GM18517 (cell line): ENCODE results near the gene TOR4A.

Experiments used
- ATAC-seq: cut with Tn5 transposase; IDR thresholded peaks from one replicate; pipeline ENCODE4 v1.9.1; 2021; ENCODE audit warnings: mild to moderate bottlenecking, moderate library complexity; ENCODE audit not compliant: unreplicated experiment

The TOR4A gene

DNA sequence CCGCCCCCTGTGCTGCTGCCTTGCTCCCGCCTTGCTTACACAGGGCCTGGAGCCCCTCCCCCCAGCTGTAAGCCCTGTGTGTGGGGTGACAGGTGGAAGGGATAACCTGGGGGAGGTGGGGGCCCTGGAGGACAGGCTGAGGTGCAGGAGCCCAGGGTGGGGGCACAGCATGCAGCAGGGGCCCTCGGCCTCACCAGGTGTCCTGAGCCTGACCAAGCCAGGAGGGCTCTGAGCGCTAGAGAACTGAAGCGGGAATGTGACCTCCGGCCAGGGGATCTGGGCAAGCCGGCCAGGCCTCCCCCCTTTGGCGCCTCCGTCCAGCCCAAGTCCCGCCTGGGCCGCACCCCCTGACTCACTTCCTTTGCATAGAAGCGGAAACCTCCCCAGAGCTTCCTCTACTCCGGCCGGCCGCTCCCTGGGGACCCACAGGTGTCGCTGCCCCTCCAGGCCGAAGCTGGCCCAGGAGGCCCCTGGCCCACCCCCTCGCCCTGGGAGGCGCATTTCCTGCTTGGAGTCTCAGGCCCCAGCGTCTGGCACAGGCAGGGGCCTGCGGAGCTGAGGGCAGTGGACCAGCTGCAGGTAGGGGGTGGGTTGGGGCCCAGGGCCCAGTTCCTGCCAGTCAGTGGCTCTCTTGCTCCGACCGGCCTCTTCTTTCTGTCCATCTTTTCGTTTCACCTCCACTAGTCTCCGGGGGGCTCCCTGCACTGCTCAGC lies at the start of gene TOR4A:
TOR4A (plus strand) TSS at position 398 of the 713 bp plus-strand sequence. CDS start 964 bp downstream, outside the sequence.
- ATAC-seq = peak; percentile 73

DNA sequence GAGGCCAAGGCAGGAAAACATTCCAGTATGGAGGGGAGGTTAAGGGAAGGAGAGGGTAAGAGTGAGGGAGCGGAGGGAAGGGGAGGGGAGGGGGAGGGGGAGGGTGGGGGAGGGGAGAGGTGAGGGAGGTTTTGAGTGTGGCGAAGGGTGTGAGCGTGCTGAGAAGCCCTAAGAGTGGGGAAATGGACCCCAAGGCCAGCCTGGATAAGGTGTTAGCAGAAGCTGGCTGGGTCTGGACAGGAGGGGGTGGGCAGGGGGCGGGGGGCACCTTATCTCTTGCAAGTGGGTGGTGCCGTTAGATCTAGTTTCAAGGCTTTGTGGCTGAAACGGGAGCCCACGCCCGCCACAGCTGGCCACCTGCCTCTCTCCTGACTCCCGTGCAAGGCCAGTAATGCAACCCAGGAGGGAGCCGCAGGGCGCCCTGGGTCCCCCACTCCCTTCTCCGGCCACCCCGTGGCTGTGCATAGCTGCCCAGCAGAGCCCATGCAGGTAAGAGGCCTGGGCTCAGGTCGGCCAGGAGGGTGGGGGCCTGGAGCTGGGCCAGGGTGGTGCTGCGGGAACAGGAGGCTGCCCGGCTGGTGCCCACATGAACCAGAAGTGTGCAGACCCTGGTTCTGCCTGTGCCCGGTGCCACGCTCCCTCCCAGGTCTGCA lies 49.5 kb upstream of the TOR4A start:
- ATAC-seq = no peak

DNA sequence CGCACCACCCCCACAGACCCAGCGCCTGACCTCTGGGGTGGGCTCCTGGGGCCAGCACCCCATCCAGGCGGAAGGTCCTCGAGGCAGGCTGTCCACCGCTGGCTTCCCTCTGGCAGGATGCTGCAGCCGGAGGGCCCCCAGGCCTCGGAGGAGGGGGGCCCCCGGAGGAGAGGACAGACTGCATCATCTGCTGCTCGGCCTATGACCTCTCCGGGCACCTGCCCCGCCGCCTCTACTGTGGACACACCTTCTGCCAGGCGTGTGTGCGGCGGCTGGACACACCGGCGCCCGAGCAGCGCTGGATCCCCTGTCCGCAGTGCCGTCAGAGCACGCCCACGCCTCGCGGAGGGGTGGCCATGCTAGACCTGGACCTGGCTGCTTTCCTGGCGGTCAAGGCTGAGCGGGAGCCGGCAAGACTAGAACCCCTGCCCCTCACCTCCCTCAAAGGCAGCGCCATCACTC lies 49.0 kb upstream of the TOR4A start:
- no peak for ATAC-seq

DNA sequence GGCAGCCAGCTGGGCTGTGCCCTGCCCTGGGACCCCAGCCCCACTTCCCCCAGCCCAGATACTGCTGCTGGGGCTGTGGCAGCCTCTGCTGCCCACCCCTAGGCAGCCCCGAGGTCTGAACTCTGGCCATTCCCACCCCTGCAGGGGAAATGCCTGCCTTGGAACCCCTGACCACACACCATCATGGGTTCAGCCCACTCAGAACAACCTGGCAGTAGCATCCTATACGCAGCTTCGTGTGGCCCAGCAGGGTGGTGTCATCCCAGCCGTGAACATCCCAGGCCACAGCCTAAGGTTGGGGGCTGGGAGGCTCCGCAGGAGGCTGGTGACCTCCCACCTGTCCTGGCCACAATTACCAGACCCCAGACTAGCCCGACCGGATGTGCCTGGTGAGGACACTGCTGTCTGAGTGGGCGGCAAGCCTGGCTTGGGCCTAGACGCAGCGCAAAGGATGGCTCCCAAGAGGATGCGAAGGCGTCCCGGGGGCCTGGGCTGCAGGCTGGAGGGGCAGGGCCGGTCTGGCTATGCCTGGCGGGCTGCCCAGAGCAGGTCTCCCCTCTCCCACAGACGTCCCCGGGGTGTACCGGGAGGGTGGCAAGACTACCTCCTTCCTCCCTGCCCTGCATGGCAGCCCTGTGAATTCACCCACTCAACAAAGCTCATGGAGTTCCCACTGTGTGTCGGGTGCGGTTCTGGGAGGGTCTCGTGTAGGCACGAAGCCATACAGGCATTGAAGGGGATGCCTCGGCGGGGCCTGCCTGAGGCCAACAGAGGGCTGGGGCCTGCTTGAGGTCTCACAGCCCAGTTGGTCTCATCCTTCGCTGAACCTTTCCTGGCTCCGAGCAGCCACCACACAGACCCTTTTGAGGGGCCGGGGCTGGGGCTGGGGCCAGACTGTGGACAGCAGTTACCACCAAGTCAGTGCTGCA lies 48.3 kb upstream of the TOR4A start:
- ATAC-seq = no peak

DNA sequence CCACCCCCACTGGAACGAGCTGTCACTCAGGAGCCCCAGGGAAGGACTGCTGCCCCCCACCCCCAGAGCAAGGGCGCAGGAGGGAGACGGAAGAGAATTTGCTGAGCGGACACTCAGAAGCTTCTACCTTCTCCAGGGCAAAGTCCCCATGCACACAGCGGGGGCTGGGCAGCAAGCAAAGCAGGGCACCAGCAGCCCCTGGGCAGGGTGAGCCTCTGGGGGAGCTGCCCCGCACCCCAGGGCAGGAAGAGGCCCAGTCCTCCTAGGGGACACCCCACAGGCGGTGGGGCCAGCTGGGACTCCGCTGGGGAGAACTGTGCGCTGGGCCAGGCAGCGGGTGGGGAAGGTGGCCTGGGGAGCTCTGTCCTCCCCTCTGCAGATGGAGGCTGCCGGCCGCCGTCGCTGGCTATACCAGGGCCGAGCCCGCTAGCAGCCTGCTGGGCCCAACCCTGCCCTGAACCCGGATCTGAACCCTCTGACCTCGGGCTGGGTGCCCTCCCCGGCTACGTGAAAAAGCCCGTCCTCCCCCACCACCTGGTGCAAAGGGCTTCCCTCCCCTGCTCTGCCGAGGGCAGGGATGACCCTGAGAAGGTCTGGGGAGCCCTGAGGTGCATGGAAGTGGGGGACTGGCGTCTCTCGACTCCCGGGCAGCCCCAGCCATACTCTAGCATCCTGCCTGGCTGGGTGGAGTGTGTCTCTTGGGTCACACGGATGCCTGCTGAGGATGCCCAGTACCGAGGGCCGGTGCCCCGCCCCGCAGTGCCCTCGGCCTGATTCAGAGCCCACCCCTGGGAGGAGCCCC lies 47.4 kb upstream of the TOR4A start:
- ATAC-seq = no peak

DNA sequence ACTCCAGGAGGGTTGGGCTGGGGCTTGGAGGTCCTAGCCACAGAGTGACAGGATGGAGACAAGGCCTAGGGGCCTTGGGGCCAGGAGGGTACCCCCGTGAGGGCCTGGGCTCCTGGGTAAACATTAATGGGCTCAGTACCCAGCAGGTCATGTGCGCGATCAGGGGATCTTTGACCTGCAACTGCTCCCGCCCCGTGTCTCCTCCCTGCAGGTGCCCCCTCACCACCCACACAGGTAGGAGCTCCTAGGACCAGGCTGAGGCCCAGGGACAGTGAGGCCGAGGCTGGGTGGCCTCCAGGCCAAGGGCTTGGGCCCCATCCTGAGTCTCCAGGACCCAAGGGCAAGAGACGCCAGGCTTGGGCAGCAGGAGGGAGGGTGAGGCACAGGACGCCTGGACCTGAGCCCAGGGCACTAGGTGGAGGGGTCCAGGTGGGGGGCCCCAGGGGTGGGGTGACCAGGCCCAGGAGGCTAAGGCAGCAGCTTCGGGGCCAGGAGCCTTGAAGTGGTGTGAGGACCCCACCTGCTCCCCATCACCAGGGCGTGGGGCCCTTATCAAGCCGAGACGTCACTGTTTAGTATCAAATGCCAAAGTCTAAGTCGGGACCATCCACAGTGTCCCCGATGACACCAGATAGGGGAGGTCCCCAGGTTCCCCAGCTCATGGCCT lies 46.7 kb upstream of the TOR4A start, which contains the start of gene SLC34A3:
SLC34A3 (plus strand) TSS at position 197 of the 667 bp plus-strand sequence. CDS start 802 bp downstream, outside the sequence.
- no peak for ATAC-seq

DNA sequence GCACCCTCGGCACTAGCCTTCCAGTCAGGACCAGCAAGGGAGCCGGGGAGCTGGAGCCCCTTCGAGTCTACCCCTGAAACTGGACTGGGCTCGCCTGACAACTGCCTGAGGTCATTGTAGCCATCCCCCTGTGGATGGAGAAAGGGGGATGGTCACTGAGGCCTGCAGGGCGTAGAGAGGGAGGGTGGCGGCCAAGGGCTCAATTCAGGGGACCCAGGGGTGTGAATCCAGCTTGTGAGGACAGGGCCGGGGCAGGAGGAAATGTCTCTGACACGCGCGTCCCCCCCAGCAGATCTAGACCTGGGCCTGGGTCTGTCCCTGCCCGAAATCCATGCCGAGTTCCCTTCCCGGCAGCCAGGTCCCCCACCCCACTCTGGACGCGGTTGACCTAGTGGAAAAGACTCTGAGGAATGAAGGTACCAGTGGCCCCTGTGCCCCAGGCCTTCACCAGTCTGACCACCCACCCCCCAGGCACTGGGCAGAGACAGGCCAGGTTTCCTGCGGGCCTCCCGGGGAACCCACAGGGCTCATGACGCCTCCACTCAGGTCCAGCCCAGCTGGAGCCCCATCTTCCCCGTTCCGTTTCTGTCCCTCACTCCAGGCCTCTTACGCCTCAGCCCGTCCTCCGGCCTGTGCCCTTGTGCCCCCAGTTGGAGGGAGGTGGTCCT lies 46.0 kb upstream of the TOR4A start:
- no peak for ATAC-seq

DNA sequence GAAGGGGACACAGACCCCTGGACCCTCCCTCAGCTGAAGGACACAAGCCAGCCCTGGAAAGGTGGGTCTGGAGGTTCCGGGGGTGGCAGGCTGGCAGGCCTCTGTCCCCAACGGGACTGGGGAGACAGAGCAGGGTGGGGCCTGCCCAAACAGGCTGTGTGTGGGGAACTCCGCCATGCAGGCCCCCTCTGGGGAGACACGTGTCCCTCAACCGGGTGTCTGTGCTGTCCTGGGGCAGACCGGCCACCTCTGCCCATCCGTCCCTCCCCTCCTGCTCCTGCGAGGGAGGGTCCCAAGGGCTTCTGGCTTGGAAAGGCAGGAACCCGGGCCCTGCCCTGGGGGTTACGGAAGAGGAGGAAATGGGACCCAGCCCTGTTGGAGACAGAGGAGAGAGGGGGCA lies 45.4 kb upstream of the TOR4A start:
- ATAC-seq = no peak

DNA sequence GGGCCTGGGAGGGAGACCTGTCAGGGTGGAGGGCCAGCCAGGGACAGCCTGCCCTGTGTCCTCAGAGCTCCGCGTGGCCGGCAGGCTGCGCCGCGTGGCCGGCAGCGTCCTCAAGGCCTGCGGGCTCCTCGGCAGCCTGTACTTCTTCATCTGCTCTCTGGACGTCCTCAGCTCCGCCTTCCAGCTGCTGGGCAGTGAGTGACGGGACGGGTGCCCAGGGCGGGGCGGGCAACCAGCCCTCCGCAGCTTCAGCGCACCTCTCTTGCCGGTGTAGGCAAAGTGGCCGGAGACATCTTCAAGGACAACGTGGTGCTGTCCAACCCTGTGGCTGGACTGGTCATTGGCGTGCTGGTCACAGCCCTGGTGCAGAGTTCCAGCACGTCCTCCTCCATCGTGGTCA lies 45.0 kb upstream of the TOR4A start:
- ATAC-seq = no peak

DNA sequence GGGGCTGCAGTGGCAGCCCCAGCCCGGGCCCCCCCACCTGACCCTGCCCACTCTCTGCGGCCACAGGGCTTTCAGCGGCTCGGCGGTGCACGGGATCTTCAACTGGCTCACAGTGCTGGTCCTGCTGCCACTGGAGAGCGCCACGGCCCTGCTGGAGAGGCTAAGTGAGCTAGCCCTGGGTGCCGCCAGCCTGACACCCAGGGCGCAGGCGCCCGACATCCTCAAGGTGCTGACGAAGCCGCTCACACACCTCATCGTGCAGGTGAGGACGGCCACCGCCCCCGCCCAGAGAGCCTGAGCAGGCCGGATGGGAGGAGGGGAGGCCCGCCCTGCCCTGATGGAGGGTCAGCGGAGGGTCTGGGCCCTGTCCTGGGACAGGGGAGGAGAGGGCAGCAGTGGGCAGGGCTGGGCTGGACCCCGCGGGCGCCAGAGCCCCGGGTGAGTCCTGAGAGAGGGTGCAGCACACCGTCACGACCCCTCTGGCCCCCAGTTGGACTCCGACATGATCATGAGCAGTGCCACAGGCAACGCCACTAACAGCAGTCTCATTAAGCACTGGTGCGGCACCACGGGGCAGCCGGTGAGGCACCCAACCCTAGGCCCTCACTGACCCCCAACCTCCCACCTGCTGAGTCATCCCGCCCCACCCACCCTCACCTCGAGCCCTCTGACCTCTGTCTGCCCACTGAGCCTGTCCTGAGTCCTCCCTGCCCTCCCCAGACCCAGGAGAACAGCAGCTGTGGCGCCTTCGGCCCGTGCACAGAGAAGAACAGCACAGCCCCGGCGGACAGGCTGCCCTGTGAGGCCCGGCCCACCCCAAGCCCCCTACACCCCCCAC lies 44.2 kb upstream of the TOR4A start:
- ATAC-seq = no peak

DNA sequence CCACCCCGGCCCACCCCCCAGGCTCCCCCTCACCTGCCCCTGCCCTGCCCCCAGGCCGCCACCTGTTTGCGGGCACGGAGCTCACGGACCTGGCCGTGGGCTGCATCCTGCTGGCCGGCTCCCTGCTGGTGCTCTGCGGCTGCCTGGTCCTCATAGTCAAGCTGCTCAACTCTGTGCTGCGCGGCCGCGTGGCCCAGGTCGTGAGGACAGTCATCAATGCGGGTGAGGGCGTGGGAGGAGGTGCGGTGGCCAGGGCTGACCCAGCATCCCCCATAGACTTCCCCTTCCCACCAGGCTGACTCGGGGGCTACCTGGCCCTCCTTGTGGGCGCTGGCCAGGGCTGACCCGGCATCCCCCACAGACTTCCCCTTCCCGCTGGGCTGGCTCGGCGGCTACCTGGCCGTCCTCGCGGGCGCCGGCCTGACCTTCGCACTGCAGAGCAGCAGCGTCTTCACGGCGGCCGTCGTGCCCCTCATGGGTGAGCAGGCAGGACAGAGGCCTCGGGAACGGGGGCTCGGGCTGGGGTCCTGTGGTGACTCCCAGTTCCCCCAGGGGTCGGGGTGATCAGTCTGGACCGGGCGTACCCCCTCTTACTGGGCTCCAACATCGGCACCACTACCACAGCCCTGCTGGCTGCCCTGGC lies 43.4 kb upstream of the TOR4A start:
- ATAC-seq = no peak

DNA sequence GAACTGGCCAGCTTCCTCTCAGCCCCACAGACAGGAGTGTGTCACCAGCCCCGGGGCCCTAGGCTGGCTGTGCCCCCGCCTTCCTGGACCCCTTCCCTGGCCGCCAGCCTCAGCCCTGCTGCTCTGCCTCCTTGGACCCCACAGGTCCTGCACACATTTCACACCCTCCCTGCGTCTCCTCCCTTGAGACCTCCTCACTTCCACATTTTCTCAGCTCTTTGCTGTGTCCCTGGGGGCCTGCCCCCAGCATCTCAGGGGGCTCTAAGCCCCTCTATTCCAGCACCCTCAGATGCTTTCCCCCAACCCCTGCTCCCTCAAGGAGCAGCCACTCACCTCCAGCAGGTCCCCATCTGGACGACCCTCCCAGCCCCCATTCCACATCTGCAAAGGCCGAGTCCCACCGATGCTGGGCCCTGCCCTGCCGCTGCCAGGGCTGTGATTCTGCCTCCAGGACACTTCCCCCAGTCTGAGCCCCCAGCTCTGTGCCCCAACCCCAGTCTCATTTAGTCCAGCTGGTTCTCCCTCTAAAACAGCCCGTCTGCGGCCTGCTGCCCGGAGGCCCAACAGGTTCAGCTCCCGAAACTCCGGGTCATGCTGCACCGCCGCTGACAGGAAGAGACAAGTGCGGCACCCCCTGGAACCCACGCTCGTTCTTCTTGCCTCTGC lies 42.6 kb upstream of the TOR4A start:
- no peak for ATAC-seq

DNA sequence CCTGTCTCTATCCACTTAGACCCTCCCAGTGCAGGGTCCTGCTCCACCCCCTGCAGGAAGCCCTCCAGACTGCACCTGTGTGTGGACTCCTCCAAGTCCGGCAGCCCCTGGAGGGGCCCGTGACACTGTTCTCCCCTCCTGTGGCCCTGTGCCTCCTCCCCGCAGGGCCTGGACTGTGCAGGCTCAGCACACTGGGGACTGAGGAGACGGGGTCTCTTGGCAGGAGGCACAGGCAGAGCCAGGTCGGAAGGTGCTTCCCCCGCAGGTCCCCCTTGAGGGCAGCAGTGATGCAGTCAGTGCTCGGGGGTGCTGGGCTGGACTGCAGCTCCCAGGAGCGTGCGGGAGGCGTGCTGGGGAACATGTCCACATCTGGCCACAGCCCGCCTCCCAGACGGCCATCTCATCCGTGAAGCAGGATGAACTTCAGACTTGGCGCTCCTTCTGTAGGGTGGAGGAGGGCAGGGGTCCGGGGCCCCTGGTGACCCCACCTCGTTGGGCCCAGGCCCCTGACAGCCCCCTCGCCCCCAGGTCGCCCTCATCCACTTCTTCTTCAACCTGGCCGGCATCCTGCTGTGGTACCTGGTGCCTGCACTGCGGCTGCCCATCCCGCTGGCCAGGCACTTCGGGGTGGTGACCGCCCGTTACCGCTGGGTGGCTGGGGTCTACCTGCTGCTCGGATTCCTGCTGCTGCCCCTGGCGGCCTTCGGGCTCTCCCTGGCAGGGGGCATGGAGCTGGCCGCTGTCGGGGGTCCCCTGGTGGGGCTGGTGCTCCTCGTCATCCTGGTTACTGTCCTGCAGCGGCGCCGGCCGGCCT lies 41.9 kb upstream of the TOR4A start:
- no peak for ATAC-seq

DNA sequence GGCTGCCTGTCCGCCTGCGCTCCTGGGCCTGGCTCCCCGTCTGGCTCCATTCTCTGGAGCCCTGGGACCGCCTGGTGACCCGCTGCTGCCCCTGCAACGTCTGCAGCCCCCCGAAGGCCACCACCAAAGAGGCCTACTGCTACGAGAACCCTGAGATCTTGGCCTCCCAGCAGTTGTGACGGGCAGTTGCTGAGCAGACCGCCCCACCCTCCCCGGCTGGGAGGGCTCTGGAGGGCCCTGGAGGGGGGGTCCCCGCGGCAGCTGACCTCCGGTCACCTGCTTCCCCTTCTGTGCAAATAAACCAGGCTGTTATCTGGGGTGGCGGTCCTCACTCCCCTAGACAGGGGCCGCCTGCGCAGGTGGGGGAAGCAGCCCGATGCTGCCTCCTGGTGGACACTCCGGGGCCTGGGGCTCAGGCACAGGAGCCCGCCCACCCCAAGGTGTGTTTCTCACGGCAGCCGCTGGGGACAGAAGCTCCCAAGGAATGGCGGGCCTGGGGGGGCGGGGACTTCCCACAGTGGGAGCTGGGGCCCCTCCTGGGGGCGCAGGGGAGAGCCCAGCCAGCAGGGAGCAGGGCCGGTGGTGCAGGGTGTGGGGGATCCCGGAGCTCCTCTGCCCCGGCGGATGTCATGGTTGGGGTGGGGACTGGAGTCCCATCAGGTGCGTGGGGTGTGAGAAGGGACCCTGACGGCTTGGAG lies 41.1 kb upstream of the TOR4A start:
- ATAC-seq = no peak

DNA sequence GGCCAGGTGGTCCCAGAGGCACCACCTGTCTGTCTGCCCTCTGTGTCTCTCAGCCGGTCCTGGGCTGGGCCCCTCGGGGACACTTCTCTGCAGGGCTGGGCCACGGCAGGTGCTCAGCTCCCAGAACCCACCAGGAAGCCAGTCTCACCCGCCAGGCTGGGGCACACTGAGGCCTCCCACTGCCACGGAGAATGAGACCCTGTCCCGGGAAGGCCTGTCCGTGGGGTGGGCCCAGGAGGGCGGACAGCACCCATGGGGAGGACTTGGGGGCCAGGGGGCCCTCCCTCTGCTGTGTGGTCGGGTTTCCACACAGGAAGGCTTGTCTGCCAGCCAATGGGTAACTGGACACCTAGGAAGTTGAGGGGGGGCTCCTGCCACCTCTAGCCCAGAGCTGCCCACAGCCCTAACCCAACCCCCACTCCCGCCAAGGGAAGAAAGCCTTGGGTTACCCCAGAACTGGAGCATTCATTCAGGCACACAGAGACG lies 40.5 kb upstream of the TOR4A start:
- no peak for ATAC-seq
